Smooth muscle cell (in vitro differentiated cells): ENCODE results near the gene FAM3C. TPM values are rescaled to one million over a fixed set of nuclear protein-coding genes. Genes with fewer than 3 reads are reported as not detected.

ENCODE experiments used
- DNase-seq: peaks from one replicate; lab custom pipeline; 2025; ENCODE audit not compliant: unreplicated experiment; lab: John Stamatoyannopoulos, UW
- H2AFZ ChIP-seq: fragments of 200-600 bp; sonication (generic); 2 replicates; pipeline ENCODE4 v1.6.0; 2016; ENCODE audit warnings: antibody characterized with exemption, low read depth, mild to moderate bottlenecking
- H3F3A ChIP-seq: fragments of 200-600 bp; sonication (generic); 2 replicates; pipeline ENCODE4 v1.6.0; 2017; ENCODE audit warnings: antibody characterized with exemption, low read depth
- H3K27ac ChIP-seq: fragments of 200-600 bp; sonication (generic); 2 replicates; pipeline ENCODE4 v1.5.1; 2016; ENCODE audit warnings: low read depth, mild to moderate bottlenecking
- H3K27me3 ChIP-seq: fragments of 200-600 bp; sonication (generic); 2 replicates; pipeline ENCODE4 v1.6.1; 2016; ENCODE audit warnings: low read depth, mild to moderate bottlenecking
- H3K36me3 ChIP-seq: fragments of 200-600 bp; sonication (generic); 2 replicates; pipeline ENCODE4 v1.5.1; 2016; ENCODE audit warnings: low read depth
- H3K4me1 ChIP-seq: fragments of 200-600 bp; sonication (generic); 2 replicates; pipeline ENCODE4 v1.5.1; 2016; ENCODE audit warnings: low read depth
- H3K4me2 ChIP-seq: fragments of 200-600 bp; sonication (generic); 2 replicates; pipeline ENCODE4 v1.6.0; 2016; ENCODE audit warnings: mild to moderate bottlenecking
- H3K4me3 ChIP-seq: fragments of 200-600 bp; sonication (generic); 2 replicates; pipeline ENCODE4 v1.5.1; 2016; ENCODE audit warnings: mild to moderate bottlenecking
- H3K79me2 ChIP-seq: fragments of 200-600 bp; sonication (generic); 2 replicates; pipeline ENCODE4 v1.6.0; 2016; ENCODE audit warnings: low read depth, mild to moderate bottlenecking
- H3K9ac ChIP-seq: fragments of 200-600 bp; sonication (generic); 2 replicates; pipeline ENCODE4 v1.6.0; 2016; ENCODE audit warnings: low read depth
- H3K9me3 ChIP-seq: fragments of 200-600 bp; sonication (generic); replicated peaks from 2 replicates; pipeline ENCODE4 v1.5.1; 2016; ENCODE audit warnings: low read depth
- H4K20me1 ChIP-seq: fragments of 200-600 bp; sonication (generic); 2 replicates; pipeline ENCODE4 v1.6.0; 2016; ENCODE audit warnings: low read depth
- CTCF ChIP-seq: fragments of 200-600 bp; sonication (generic); IDR thresholded peaks from 2 replicates; pipeline ENCODE4 v1.5.1; 2017; ENCODE audit warnings: borderline replicate concordance, mild to moderate bottlenecking, antibody characterized with exemption; ENCODE audit not compliant: insufficient read depth, poor library complexity, severe bottlenecking
- WGBS: methylation state at CpG from one replicate; pipeline ENCODE4 v1.1.7; 2016; ENCODE audit warnings: low lambda C conversion rate; 5-methylcytosine and 5-hydroxymethylcytosine counted together
- polyA plus RNA-seq: library from polyadenylated mRNA; unstranded; fragments of >200 nt; fragmentation: Nextera tagmentation; extraction: Ambion mirVana; gene quantifications from 2 replicates; pipeline ENCODE4 v1.2.1, GENCODE V29; 2016
- total RNA-seq: library from RNA; depleted of rRNA; stranded (reverse); fragments of >200 nt; gene quantifications from 2 replicates; pipeline ENCODE4 v1.2.3, GENCODE V29; 2014

Gene FAM3C
- total and polyA plus RNA-seq, 2 experiments from 2014 or later: 83.9 to 101 TPM

GRCh38 chr7:121371367-121371766 is 24.7 kb downstream of the FAM3C start:
- Histone ChIP-seq H4K20me1 (peaks cover 65% of the 10 kb centered on the region), H3K4me2 (no peak overlapping the region), H3K27me3 (no peaks in the 10 kb centered on the region), H3K9me3 (no peaks in the 10 kb centered on the region), H3F3A (no peaks in the 10 kb centered on the region), H2AFZ (no peak overlapping the region), H3K4me3 (no peak overlapping the region), H3K79me2 (peaks cover 8% of the 10 kb centered on the region), H3K27ac (no peak overlapping the region), H3K36me3 (peaks cover 12% of the 10 kb centered on the region), H3K9ac (no peak overlapping the region), H3K4me1 (no peaks in the 10 kb centered on the region)
- no peak for DNase-seq
- TF ChIP-seq CTCF: no peak
- 88% methylated on average over 1 of the region's 1 CpG for WGBS

- no peak overlapping the region for H3K27ac ChIP-seq
- no peak for DNase-seq
- WGBS: 92% methylated on average over 2 of the region's 2 CpGs
Measured at GRCh38 chr7:121369462-121369861, 26.6 kb downstream of the FAM3C start.

GRCh38 chr7:121366852-121367431 is 29.2 kb downstream of the FAM3C start:
- Histone ChIP-seq H3K9me3 (no peaks in the 10 kb centered on the region), H3K4me1 (no peaks in the 10 kb centered on the region), H3F3A (no peaks in the 10 kb centered on the region), H4K20me1 (peaks cover 62% of the 10 kb centered on the region), H3K27me3 (no peaks in the 10 kb centered on the region), H2AFZ (no peak overlapping the region), H3K79me2 (peaks cover 19% of the 10 kb centered on the region), H3K4me2 (no peak overlapping the region), H3K27ac (peak overlapping the region; percentile 17), H3K4me3 (no peak overlapping the region), H3K36me3 (peaks cover 29% of the 10 kb centered on the region), H3K9ac (no peak overlapping the region)
- WGBS: 85% methylated on average over 2 of the region's 2 CpGs
- DNase-seq: no peak
- TF ChIP-seq CTCF: peak; percentile 74

More at GRCh38 chr7:121369462-121369861, 26.6 kb downstream of the FAM3C start:
- Histone ChIP-seq H3K9ac (no peak overlapping the region), H3K27me3 (no peaks in the 10 kb centered on the region), H3K36me3 (peaks cover 19% of the 10 kb centered on the region), H3K79me2 (peaks cover 19% of the 10 kb centered on the region), H3K4me2 (no peak overlapping the region), H4K20me1 (peaks cover 71% of the 10 kb centered on the region), H3K9me3 (no peaks in the 10 kb centered on the region), H3K4me3 (no peak overlapping the region), H2AFZ (no peak overlapping the region), H3K4me1 (no peaks in the 10 kb centered on the region), H3F3A (no peaks in the 10 kb centered on the region)
- no peak for TF ChIP-seq CTCF

- H2AFZ ChIP-seq: no peak overlapping the region
- H3K79me2 ChIP-seq: peaks cover 4% of the 10 kb centered on the region
- no peaks in the 10 kb centered on the region for H3F3A ChIP-seq
- H3K4me2 ChIP-seq: no peak overlapping the region
- WGBS: 95% methylated on average over 5 of the region's 5 CpGs
- H3K36me3 ChIP-seq: peaks cover 69% of the 10 kb centered on the region
- H3K27me3 ChIP-seq: no peaks in the 10 kb centered on the region
- no peak for DNase-seq
- H3K9ac ChIP-seq: no peak overlapping the region
- peaks cover 54% of the 10 kb centered on the region for H4K20me1 ChIP-seq
- H3K4me1 ChIP-seq: no peaks in the 10 kb centered on the region
- no peak for TF ChIP-seq CTCF
- H3K4me3 ChIP-seq: no peak overlapping the region
- no peak overlapping the region for H3K27ac ChIP-seq
- H3K9me3 ChIP-seq: no peaks in the 10 kb centered on the region
Measured at GRCh38 chr7:121360564-121360963, 35.5 kb downstream of the FAM3C start.
